GM21528 (cell line): ENCODE results near the gene TFDP2.
"Not testable (repeated sequence)": the region's sequence is repeated elsewhere in the genome, so short reads cannot be mapped to it uniquely, and the experiment has no call there.

Experiments used
- ATAC-seq: cut with Tn5 transposase; IDR thresholded peaks from one replicate; pipeline ENCODE4 v1.9.1; 2021; ENCODE audit warnings: mild to moderate bottlenecking, moderate library complexity; ENCODE audit not compliant: unreplicated experiment, low FRiP score

Gene TFDP2

DNA sequence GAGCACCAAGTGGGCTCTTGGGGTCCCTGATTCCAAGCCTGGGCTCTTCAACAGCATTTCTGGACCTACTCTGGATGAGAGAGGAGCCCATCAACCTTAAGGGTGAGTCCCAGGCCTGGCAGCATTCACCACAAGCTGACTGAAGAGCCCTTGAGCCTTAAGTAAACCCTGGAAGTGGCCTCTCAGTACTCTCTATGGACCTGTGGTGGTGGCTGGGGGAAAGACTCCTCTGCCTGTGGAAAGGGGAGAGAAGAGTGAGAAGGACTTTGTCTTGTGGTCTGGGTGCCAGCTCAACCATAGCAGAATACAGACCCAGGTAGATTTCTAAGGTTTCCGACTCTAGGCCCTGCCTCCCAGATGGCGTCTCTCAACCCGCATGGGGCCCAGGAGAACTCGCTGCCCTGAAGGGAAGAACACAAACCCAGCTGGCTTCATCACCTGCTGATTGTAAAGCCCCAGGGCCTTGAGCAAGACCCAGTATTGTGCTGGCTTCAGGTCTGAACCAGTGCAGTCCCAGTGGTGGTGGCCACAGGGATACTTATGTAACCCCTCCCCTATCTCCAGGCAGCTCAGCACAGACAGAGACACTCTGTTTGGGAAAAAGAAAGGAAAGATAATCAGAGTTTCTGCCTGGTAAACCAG, 71.4 kb downstream of the TFDP2 start:
- no peak for ATAC-seq

- no peak for ATAC-seq
Observed at GRCh38 chr3:142077155-142077858, 72.0 kb downstream of the TFDP2 start.

DNA sequence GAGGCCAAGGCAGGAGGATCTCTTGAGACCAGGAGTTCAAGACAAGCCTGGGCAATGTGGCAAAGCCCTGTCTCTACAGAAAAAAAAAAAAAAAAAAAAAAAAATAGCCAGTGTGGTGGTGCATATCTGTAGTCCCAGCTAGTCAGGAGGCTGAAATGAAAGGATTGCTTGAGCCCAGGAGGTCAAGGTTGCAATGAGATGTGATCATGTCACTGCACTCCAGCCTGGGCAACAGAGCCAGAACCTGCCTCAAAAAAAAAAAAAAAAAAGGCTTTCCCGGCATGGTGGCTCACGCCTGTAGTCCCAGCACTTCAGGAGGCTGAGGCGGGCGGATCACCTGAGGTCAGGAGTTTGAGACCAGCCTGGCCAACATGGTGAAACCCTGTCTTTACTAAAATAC, 73.7 kb downstream of the TFDP2 start:
- ATAC-seq = not testable (repeated sequence)

DNA sequence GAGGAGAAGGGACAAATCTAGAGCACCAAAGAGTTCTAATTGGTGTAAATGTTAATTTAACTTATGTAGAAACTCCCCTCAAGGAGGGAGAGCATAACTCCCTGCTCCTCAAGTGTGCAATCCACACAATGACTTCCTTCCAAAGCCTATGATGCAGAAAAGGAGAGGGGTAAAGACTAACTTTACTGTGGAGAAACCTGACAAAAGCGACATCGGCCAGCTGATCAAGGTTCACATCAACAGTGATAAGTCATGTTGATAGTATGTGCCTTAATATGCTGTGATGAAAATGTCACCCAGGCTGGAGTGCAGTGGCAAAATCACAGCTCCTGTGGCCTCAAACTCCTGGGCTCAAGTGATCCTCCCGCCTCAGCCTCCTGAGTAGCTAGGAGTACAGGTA, 76.5 kb downstream of the TFDP2 start:
- no peak for ATAC-seq

DNA sequence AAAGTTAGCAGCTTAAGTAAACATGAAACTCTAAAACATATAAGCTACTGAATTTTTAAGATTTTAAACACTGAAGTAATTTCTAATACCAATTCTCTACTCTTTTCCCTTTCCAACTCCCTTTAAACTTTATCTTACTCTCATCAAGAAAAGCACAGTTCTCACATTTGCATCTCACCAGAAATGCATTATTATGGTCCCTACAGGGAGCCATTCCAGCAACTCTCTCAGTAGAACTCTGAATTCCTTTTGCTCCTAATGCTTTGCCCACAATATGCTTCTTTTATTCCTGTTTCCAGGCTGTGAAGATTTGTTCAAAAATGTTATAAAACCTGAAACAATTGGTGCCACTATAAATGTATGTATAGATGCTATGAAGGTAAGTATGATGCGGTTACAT, 83.4 kb downstream of the TFDP2 start:
- ATAC-seq = no peak

GRCh38 chr3:142065344-142065743, 84.0 kb downstream of the TFDP2 start:
- ATAC-seq = no peak

GRCh38 chr3:142064454-142064853, 84.9 kb downstream of the TFDP2 start:
- no peak for ATAC-seq

- no peak for ATAC-seq
Observed at GRCh38 chr3:142057331-142057725, 92.0 kb downstream of the TFDP2 start.

- ATAC-seq = no peak
Observed at GRCh38 chr3:142056656-142057330, 92.6 kb downstream of the TFDP2 start.

- no peak for ATAC-seq
Observed at GRCh38 chr3:142053835-142054234, 95.5 kb downstream of the TFDP2 start.

GRCh38 chr3:142053244-142053643, 96.1 kb downstream of the TFDP2 start:
- ATAC-seq = no peak

- no peak for ATAC-seq
Observed at GRCh38 chr3:142051351-142051750, 98.0 kb downstream of the TFDP2 start.

GRCh38 chr3:142047021-142047369, 102.3 kb downstream of the TFDP2 start:
- no peak for ATAC-seq

DNA sequence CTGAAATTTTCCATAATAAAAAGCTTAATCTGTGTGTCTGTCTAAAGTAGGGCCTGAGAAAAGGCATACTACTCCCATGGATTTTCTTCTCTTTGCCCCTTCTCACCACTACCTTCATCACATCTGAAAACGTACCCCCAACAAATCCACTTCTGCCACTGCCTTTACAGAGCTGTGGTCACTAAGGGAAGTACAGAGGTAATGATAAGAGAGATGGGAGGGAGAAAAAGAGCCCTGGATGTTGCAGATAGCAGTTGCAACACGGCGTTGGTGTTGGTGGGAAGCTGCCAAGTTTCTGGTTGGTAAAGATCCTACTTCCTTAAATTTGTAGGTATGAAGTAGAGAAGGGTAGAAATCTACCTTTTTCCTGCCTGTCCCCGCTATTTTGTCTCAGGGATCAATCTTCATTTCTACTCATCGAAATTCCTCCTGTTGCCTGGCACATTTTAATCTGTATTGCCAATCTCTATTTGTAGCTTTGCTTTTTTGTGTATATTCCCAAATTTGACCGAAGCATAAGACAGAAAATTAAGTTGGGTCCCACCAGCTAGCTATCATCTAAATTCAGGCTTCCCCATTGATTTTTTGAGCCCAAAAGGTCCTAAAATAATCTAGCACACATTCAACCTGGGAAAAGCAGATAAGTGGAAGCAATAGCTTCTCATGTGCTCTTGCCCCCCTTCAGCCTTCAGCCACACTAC, 102.9 kb downstream of the TFDP2 start:
- no peak for ATAC-seq

- ATAC-seq = no peak
Observed at GRCh38 chr3:142040941-142041491, 108.3 kb downstream of the TFDP2 start.

- no peak for ATAC-seq
Observed at GRCh38 chr3:142035308-142035922, 113.9 kb downstream of the TFDP2 start.

- no peak for ATAC-seq
Observed at GRCh38 chr3:142033292-142033691, 116.1 kb downstream of the TFDP2 start.

- no peak for ATAC-seq
Observed at GRCh38 chr3:142031575-142031974, 117.8 kb downstream of the TFDP2 start.

GRCh38 chr3:142029791-142030190, 119.6 kb downstream of the TFDP2 start:
- no peak for ATAC-seq

GRCh38 chr3:142029052-142029642, 120.2 kb downstream of the TFDP2 start:
- no peak for ATAC-seq
